WTC11 (cell line): ENCODE data around the gene TMEM59.

Experiments
- ESRRA ChIP-seq: sonication (generic); formaldehyde crosslinking; IDR thresholded peaks from 2 replicates; pipeline ENCODE4 v1.8.1; 2022; ENCODE audit warnings: mild to moderate bottlenecking, missing genetic modification reagents, borderline replicate concordance
- FOXJ3 ChIP-seq: sonication (generic); formaldehyde crosslinking; IDR thresholded peaks from 2 replicates; pipeline ENCODE4 v1.9.0; 2021; ENCODE audit warnings: missing genetic modification reagents, mild to moderate bottlenecking, borderline replicate concordance
- GTF2I ChIP-seq: fragments of 250-450 bp; sonication (Bioruptor Pico); conservative IDR thresholded peaks from 2 replicates; pipeline ENCODE4 v1.4.0; 2021; ENCODE audit warnings: mild to moderate bottlenecking
- ZNF121 ChIP-seq: sonication (generic); formaldehyde crosslinking; IDR thresholded peaks from 2 replicates; pipeline ENCODE4 v1.8.0; 2023; ENCODE audit warnings: missing genetic modification reagents
- TF ChIP-seq, protein P1 (sequence below): fragments of 200-600 bp; IDR thresholded peaks from 2 replicates; pipeline ENCODE4 v1.8.0; 2022; ENCODE audit warnings: antibody characterized with exemption
- TF ChIP-seq, protein P2 (sequence below): sonication (generic); formaldehyde crosslinking; IDR thresholded peaks from 2 replicates; pipeline ENCODE4 v1.8.1; 2023; ENCODE audit warnings: mild to moderate bottlenecking, missing genetic modification reagents
- TF ChIP-seq, protein P3 (sequence below): sonication (generic); formaldehyde crosslinking; conservative IDR thresholded peaks from 2 replicates; pipeline ENCODE4 v1.8.1; 2022; ENCODE audit warnings: mild to moderate bottlenecking, missing genetic modification reagents
- TF ChIP-seq, protein P4 (sequence below): sonication (generic); formaldehyde crosslinking; IDR thresholded peaks from 2 replicates; pipeline ENCODE4 v1.8.0; 2022; ENCODE audit warnings: mild to moderate bottlenecking, missing genetic modification reagents

DNA sequence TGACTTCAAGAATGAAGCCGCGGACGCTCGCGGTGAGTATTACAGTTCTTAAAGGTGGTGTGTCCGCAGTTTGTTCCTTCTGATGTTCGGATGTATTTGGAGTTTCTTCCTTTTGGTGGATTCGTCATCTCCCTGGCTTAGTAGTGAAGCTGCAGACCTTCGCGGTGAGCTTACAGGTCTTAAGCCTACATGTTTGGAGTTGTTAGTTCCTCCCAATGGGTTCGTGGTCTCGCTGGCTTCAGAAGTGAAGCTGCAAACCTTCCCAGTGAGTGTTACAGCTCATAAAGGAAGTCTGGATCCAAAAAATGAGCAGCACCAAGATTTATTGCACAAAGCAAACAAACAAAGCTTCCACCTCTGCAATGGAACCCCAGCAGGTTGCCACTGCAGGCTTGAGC is 49.8 kb downstream of the TMEM59 start:
- TF ChIP-seq, protein P1, sequence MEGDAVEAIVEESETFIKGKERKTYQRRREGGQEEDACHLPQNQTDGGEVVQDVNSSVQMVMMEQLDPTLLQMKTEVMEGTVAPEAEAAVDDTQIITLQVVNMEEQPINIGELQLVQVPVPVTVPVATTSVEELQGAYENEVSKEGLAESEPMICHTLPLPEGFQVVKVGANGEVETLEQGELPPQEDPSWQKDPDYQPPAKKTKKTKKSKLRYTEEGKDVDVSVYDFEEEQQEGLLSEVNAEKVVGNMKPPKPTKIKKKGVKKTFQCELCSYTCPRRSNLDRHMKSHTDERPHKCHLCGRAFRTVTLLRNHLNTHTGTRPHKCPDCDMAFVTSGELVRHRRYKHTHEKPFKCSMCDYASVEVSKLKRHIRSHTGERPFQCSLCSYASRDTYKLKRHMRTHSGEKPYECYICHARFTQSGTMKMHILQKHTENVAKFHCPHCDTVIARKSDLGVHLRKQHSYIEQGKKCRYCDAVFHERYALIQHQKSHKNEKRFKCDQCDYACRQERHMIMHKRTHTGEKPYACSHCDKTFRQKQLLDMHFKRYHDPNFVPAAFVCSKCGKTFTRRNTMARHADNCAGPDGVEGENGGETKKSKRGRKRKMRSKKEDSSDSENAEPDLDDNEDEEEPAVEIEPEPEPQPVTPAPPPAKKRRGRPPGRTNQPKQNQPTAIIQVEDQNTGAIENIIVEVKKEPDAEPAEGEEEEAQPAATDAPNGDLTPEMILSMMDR = no peak
- TF ChIP-seq FOXJ3 (CRISPR knock-in tag) = no peak
- TF ChIP-seq GTF2I (CRISPR knock-in tag) = no peak
- TF ChIP-seq, protein P2, sequence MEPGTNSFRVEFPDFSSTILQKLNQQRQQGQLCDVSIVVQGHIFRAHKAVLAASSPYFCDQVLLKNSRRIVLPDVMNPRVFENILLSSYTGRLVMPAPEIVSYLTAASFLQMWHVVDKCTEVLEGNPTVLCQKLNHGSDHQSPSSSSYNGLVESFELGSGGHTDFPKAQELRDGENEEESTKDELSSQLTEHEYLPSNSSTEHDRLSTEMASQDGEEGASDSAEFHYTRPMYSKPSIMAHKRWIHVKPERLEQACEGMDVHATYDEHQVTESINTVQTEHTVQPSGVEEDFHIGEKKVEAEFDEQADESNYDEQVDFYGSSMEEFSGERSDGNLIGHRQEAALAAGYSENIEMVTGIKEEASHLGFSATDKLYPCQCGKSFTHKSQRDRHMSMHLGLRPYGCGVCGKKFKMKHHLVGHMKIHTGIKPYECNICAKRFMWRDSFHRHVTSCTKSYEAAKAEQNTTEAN (CRISPR knock-in tag) = no peak
- TF ChIP-seq, protein P3, sequence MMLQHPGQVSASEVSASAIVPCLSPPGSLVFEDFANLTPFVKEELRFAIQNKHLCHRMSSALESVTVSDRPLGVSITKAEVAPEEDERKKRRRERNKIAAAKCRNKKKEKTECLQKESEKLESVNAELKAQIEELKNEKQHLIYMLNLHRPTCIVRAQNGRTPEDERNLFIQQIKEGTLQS (CRISPR knock-in tag) = no peak
- TF ChIP-seq ESRRA (CRISPR knock-in tag) = no peak
- TF ChIP-seq, protein P4, sequence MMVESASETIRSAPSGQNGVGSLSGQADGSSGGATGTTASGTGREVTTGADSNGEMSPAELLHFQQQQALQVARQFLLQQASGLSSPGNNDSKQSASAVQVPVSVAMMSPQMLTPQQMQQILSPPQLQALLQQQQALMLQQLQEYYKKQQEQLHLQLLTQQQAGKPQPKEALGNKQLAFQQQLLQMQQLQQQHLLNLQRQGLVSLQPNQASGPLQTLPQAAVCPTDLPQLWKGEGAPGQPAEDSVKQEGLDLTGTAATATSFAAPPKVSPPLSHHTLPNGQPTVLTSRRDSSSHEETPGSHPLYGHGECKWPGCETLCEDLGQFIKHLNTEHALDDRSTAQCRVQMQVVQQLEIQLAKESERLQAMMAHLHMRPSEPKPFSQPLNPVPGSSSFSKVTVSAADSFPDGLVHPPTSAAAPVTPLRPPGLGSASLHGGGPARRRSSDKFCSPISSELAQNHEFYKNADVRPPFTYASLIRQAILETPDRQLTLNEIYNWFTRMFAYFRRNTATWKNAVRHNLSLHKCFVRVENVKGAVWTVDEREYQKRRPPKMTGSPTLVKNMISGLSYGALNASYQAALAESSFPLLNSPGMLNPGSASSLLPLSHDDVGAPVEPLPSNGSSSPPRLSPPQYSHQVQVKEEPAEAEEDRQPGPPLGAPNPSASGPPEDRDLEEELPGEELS (CRISPR knock-in tag) = no peak
- TF ChIP-seq ZNF121 (CRISPR knock-in tag) = no peak
